SK-N-DZ (cell line): ENCODE measurements around the gene MRC1.

Experiments used
- DNase-seq: peaks from one replicate; pipeline ENCODE4 v3.0.0-alpha.2; 2015; ENCODE audit warnings: low spot score

Gene MRC1

DNA sequence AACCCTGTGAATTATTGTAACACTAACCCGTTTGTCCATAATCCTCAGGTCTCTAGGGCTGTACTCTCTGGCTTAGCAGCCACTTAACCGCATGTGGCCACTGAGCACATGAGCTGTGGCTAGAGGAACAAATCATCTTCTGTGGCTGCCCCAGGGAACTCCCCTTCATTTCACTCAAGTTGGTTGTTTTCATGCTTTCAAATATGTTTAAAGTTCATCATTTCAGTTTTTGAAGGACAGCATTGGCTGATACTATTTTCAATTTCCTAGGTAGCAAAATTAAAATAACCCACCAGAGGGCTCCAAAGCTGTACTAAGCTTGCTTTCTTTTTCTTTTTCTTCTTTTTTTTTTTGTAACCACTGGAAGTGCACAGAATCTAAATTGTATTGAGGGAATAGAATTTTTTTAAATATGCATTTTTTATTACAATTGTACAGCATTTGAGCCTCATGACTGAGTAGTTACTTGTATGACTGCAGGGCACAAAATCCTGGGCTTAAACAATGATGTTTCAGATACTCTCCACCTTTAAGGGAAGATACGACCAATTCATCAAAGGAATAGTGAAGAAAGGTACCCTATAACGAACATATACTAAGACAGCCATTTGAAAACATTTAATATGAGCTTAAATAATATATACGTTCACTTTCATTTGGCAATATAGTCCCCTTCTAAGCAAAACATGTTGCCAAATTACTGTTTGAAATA lies 38.6 kb downstream of the MRC1 start:
- no peak for DNase-seq

DNA sequence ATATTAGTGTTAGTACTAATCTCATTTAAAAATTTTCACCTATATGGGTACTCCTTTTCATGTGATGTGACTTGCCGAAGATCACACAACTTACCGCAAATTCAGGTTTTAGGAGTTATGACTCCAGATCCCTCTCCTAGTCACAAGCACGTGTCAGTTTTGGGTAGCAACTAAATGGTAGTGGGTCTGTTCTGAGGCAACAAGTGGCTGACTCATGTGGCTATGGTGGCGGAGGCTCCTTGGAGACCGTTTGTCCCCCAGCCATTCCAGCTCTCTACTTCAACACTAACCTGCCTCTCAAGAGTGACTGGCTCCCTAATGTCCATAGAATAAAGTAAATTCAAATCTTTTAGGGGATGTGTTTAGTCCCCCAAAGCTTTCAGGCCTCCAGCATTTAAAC lies 39.5 kb downstream of the MRC1 start:
- no peak for DNase-seq

DNA sequence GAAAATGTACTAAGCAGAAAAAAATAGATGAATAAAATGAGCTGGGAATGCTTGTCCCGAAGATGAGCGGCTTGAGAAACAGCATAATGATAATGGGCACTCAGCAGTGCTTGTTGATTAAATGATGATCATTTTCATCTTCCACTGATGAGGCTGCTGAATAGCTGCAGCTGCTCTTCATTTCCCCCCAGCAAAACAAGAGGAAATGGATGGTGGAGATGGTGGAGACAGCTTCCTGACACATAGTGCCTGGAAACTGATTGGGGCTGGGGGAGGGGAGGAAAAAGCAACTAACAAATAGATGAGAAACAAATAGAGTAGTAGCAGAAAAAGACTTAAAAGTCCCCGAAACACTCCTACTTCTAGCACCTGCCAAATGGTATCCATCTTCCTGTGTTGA lies 41.4 kb downstream of the MRC1 start:
- no peak for DNase-seq

DNA sequence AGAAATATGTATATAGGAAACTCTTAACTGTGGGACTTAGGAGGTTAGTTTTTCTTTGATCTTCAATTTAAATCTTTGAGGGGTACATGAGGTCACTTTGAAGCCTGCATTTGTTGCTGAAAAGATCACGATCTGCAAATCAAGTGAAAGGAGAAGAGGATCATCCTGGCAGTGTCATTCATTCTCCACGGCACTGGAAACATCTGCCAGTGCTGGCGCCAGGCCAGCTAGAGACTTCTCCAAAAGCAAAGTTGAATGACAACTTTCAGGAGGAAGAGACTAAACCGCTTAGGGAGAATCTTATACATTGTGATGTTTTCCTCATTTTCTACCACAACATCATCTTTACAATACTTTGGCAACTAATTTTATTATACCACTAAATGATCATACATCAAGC lies 42.5 kb downstream of the MRC1 start:
- DNase-seq: peak; percentile 2

DNA sequence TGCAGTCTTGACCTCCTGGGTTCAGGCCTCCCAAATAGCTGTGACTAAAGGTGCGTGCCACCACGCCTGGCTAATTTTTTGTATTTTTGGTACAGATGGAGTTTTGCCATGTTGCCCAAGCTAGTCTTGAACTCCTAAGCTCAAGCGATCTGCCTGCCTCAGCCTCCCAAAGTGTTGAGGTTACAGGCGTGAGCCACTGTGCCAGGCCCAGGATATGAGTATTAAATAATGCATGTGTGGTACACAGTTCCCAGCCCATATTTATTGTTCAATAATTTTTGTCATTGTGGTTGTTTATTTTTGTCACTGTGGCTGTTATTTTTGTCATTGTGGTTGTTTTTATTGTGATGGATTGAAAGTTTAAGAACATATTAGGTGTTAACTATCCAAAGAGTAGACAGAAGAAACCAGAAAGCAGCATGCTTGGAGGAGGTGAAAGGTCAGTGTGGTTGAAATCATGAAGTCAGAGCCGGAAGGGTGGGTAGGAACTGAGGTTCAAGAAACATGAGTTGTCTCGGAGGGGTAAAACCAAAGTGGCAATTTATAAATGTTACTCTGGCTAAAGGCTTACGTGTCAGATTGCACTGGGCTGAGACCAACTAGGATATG lies 45.0 kb downstream of the MRC1 start:
- no peak for DNase-seq

DNA sequence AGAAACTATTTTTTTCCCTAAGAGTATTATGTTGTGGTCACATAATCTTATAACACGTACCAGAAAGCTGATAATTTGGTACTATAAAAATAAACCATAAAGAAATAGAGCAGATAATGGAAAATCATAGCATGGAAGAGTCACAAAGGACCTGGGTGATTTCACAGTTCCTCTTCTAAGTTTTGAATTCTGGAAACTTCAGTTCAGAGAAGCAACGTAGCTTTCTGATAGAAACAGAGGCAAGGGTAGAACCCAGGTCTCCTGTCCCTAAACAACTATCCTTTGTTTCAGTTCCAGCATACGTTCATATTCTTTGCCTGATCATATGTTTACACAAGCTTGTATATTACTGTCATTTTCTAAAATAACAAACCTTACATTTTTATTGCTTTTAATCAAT lies 47.9 kb downstream of the MRC1 start:
- DNase-seq: no peak

DNA sequence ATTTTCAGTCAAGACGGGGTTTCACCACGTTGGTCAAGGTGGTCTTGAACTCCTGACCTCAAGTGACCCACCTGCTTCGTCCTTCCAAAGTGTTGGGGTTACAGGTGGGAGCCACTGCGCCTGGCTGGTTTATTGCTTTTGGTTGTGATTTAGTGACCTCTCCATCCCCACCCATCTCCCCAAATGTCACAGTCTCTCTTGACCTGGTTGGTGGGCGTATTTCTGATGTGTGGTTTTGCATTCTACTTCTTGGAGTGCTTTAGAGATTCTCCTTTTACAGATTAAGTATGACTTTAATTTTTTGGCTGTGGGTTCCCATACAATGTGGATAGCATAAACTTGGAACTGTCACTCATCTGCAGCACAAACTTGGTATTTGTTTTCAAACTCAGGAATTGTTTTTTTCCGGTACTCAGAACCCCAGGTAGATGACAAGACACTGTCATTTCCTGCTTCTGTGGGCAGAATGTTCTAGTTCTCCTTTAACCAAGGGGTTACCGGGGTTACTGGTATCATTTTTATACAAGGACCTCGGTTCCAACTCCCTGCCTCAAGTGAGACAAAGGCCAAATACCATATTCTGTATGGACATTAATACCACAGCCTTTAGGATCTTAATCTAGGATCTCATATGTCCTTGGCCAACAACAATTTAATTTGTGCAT lies 50.5 kb downstream of the MRC1 start:
- no peak for DNase-seq

DNA sequence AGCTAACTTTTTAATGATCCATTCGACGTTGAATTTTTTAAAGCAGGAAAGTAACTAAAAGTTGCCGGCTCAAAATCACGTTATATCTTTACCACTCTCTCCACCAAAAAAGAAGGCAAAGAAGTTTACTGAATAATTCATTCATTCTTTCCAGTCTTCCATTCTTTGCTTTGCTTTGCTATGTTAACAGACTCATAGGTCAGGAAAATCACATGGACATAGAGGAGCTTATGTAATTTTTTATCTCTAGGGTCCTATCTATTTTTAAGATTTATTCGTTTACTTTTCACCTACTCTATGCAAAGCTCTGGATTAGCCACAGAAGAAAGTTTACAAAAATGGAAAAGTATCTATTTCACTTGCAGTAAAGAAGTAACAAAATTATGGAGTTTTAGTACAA lies 52.6 kb downstream of the MRC1 start:
- no peak for DNase-seq

DNA sequence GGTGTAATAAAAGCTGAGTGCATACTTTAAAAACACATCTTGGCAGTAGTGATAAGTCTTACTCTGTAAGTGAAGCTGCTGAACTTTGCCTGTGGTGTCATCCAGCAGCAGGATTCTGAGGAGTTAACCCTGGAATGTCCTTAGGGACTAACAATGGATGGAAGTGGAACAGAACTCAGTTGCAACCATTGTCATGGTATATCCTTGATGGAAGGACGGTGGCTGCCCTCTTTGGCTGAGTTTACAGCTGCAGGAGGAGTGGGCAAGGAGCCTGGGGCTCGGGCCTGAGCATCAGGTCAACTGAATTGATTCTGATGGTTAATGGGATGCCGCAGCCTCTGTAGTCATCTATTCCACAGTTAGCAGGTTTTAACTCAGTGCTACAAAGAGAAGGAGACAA lies 56.2 kb downstream of the MRC1 start:
- DNase-seq: no peak

DNA sequence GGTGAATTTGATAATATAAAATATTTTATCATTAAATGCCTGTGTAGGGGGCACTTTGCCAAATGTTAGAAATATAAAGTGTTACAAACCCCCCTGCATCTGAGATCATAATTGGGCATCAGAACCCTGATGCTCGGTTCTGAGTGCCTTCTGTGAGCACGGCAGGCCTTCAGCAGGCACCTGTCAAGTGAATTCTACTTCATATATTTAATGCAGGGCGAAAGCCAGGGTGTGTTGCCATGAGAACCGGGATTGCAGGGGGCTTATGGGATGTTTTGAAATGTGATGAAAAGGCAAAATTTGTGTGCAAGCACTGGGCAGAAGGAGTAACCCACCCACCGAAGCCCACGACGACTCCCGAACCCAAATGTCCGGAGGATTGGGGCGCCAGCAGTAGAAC lies 57.2 kb downstream of the MRC1 start:
- DNase-seq: no peak

DNA sequence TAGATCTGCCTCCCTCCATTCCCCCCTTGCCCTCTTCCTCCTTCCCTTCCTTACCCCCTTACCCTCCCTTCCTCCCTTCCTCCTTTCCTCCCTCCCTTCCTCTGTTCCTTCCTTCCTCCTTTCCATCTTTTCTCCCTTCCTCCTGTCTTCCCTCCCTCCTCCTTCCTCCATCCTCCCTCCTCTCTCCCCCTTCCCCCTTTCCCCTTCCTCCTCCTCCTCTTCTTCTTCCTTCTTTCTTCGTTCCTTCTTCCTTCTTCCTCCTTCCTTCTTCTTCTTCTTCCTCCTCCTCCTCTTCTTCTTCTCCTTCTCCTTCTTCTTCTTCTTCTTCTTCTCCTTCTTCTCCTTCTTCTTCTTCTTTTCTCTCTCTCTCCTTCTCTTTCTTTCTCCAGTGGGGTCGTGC lies 57.9 kb downstream of the MRC1 start:
- DNase-seq: no peak

DNA sequence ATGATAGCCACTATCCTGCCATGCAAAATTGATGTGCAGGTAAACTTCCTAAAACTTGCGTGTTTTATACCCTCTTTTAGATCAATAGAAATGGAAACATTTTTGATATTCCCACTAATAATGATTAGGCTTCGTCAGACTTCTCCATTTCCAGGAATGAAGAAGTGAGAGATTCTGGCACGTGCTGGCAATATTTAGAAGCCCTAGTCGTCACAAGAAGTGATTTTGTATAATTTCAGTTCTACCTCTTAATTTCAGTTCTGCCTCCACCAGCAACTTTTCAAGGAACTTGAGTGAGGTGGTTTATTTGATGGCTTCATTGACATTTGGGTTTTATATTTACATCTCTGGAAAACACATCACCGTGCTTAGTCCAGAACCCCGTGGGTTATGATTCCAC lies 61.9 kb downstream of the MRC1 start:
- DNase-seq: no peak

DNA sequence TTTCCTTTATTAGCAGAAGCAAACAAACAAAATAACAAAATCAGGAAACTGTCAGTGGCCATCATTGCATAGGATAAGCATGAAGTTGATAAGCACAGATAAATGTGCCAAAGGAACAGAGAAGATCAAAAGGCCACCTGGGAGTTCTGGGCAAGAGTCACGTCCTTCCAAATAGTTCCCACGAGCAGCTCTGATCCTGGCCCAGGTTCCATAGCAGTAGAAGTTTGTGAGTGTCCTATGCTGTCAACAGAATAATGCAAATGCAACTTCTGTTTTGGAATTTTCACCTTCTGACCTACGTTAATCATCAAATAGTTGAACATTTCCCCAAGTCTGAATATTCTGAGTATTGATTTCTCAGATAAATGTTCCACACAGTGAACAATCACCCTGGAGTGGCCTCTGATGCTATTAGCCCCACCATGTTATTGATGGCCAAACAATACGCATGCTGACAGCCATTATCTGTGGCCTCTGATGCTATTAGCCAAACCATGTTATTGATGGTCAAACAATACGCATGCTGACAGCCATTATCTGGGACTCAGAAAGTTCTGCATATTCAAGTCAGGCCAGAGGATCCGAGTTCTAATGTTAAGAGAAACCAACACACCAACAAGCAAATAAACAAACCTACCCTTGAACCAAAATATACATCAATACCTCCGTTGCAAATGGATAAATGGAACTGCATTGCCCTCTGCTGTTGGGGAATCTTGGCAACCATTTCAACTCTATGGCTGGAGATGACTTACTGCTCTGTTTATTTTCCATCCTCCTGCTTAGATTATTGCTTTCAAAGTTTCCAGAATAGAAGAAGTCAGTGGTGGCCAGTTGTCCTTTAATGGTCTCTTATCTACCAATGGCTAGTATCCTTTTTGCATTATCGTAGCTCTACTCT lies 63.3 kb downstream of the MRC1 start:
- DNase-seq: no peak

DNA sequence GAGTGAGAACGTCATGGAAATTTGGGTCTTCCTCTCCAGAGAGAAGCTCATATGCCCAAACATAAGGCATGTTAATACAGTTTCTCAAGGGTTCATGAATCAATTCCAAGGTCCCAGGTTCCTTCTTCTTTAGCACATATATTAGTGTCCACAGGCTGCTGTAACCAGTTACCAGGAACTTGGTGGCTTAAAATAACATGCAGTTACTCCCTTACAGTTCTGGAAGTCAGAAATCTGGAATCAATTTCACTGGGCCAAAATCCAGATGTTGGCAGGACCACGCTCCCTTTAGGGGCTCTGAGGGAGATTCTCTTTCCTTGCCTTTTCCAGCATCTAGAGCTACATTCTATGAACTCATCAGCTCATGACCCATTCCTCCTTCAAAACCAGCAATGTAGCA lies 64.8 kb downstream of the MRC1 start:
- DNase-seq: no peak

DNA sequence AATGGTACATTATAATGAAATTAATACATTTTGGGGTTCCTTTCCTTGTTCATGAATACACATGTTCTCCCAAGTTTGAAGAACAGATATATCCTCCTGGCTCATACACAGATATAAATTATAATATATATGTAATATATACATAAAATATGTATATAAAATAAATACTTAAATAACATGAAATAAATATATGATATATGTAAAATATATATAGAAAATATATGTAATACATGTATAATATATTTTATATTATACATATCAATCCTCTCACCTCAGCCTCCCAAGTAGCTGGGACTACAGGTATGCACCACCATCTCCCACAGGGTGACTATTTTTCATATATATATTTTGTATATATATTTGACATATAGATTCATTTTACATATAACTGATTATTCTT lies 68.0 kb downstream of the MRC1 start:
- DNase-seq: no peak

DNA sequence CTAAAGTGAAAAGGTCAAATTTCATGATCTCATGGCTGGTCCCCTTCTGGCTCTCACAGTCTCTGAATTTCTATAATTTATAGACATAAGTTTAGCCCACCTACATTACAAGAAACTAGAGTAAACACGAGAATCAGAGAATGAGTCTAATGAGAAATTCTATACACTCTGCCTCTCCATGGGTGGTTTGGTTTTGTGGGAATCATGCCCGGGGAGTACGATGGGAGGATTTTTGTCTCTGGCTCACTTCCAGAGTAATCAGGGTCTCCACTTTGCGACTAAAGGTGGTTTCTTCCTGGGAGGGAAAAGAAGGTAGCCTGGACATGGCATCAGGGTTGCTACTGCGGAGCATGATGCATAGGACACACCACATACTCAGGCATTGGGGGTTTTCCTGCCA lies 69.7 kb downstream of the MRC1 start:
- DNase-seq: no peak

DNA sequence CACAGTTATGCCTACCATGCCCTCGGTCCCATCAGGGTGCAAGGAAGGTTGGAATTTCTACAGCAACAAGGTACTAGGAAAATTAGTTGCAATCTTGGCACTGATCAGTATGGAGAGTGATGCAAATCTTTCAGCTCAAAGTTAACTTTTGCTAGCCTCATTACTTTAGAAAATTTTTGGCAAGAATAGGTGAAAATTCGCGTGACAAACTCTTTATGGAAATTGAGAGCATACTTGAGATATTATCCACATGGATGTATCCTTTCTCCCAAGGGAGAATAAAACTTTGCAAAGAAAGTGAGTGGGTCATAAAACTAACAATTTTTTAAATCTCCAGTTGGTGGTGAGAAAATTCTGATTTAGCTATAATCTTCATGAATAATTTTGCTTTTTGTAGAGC lies 71.5 kb downstream of the MRC1 start:
- no peak for DNase-seq

DNA sequence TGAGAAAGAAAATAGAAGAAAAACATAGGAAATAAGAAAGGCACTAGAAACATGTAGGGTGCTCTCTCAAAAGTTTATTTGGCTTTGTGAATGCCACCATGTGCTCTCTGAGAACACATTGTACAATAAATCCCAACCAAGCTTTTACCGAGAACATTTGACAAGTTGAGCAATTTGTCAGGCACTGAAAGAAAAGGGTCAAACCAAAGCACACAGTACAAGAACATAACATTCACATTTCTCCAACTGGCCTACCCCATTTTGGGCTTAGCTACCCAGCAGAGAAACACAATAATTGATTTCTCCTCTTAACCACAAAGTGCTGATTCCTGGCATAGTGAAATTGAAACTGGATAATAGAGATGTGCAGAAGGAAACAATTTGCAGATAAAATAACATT lies 73.4 kb downstream of the MRC1 start:
- no peak for DNase-seq

DNA sequence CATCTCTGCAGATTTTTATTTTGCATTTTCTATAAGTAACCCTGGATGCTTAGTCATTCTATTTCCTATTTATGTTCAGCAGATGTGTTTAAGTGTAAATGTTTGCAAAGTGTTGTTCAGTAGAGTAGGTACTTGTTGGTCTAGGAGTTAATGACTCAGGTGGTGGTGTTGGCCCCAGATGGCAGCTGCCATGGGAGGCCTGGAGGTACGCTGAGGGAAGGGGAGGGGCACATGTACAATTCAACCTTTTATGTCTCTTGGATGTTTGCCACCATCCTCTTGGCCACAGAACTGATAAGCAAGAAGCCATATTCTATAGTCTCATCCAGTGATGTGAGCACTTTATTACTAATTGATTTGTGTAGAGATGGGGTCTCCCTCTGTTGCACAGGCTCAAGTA lies 74.5 kb downstream of the MRC1 start:
- no peak for DNase-seq

DNA sequence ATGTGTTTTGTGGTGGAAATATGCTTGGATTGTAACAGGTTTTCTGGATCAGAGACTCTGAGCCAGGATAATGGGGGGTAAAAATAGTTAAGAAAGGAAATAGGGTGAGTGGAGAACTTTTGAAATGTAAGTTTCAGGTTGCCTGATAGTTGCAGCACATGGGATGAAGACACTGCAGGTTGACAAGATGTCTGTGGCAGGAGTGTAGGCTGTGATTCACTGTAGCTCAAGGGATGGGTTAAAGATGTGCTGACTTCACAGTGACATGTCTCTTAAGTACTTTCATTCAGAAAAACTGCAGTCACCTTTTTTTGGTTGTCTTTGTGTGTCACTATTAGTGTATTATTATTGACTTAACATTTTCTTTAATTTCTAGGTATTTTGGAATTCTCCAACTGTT lies 79.0 kb downstream of the MRC1 start:
- no peak for DNase-seq

DNA sequence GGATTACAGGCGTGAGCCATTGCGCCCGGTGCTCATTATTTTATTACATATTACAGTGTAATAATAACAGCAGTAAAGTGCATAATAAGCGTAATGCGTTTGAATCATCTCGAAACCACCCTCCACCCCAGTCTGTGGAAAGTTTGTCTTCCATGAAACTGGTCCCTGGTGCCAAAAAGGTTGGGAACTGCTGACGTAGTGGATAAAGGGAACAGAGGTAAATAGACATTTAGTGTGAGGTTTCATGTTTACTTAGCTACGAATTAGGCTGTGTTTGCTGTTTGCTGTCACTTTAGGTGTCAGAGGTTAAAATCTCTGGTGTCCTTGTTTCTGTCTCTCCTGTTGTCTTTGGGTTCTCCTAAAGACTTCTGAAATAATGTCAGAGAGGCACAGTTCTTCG lies 82.3 kb downstream of the MRC1 start:
- DNase-seq: no peak

DNA sequence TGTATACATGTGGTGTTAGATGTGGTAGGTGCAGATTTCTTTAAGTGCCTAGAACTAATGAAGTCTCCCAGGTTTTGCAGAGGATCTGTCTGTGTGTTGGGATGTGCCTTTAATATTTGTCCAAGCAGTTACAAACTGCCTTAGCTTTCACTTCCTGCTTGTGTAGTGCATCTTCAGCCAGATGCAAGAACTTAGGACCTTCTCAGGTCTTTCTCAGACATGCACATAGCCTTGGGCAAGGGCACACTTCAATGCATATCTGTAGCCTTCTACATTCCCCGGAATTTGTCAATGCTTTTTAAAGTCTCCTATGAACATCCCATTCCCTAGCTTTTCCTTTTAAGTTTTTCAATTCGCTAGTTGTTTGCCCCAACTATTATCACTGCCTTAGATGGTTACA lies 95.4 kb downstream of the MRC1 start:
- no peak for DNase-seq
